22Rv1 (cell line): ENCODE data around the gene GYS2.

ENCODE experiments used
- H3K27ac ChIP-seq: fragments of 450-650 bp; 2 replicates; pipeline ENCODE4 v1.5.1; 2017
- ZFX ChIP-seq: fragments of 450-650 bp; IDR thresholded peaks from 2 replicates; pipeline ENCODE4 v1.6.1; 2017; ENCODE audit warnings: antibody characterized with exemption, borderline replicate concordance
- TF ChIP-seq, protein P1 (sequence below): fragments of 450-650 bp; IDR thresholded peaks from 2 replicates; pipeline ENCODE4 v1.5.1; 2017; ENCODE audit warnings: mild to moderate bottlenecking

Gene GYS2

DNA sequence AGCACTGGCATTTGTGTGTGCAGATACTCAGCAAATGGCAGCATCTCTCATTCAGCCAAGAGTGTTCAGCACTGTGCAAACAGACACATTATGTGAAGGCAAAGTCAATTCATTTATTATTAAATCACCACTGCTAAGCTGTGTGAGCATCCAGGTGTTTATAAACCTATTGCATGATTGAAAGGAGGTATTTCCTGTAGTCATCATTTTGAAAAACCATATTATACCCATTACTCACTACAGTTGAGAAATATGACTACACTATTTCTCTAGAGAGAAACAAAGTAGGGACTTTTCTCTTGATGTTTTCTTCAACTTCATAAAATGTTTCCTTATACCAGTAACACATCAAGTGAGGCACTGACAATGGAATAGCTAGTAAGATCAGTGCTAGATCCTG is 64.8 kb downstream of the GYS2 start:
- H3K27ac ChIP-seq = no peak overlapping the region
- TF ChIP-seq, protein P1, sequence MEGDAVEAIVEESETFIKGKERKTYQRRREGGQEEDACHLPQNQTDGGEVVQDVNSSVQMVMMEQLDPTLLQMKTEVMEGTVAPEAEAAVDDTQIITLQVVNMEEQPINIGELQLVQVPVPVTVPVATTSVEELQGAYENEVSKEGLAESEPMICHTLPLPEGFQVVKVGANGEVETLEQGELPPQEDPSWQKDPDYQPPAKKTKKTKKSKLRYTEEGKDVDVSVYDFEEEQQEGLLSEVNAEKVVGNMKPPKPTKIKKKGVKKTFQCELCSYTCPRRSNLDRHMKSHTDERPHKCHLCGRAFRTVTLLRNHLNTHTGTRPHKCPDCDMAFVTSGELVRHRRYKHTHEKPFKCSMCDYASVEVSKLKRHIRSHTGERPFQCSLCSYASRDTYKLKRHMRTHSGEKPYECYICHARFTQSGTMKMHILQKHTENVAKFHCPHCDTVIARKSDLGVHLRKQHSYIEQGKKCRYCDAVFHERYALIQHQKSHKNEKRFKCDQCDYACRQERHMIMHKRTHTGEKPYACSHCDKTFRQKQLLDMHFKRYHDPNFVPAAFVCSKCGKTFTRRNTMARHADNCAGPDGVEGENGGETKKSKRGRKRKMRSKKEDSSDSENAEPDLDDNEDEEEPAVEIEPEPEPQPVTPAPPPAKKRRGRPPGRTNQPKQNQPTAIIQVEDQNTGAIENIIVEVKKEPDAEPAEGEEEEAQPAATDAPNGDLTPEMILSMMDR = no peak
- TF ChIP-seq ZFX = no peak

DNA sequence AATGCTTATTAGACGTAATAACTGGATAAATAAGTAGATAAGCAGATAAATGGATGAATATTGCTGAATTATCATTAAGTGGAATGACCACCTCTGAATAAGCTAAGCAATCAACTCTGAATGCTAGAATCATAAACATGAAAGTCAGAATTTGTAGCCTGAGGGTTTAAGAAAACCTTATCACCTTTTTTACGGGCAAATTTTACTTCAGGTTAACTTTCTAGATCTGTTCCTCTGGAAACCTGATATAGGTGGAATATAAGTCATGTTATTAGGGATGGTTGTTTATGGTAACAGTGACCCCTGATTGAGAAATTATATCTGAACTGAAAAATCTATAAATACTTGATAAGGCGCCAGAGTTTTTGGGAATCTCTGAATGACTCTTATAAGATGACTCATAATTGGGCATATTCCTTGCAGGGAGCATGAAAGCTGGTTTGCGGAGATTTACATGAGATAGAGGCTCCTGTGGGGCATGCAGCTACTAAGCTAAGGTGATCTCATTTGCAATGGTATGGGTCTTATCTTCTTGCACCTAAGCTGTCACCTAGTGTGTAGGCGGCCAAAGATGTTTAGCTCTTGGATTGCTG is 66.5 kb downstream of the GYS2 start:
- TF ChIP-seq ZFX = no peak
- TF ChIP-seq, protein P1 = no peak

DNA sequence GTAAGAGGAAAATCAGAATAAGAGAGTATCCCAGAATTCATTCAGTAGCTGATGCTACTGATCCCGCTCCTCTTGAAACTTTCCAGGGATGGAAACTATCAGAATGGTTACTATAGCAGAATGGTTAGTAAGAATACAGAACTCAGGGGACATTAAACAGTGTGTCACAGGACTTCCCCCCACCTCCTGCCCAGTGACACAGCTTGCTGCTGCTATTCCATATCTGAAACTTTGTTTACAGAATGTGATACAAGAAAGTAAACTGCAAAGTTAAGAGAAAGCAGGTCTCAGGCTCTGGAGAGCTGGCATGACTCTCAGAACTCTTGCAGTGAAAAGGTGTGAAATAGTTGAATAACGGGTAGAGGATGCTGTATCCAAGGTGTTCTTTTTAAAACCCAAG is 75.2 kb downstream of the GYS2 start:
- TF ChIP-seq ZFX = no peak
- TF ChIP-seq, protein P1 = no peak
- no peak overlapping the region for H3K27ac ChIP-seq

More for the DNA sequence above, 66.5 kb downstream of the GYS2 start:
- H3K27ac ChIP-seq = no peak overlapping the region

DNA sequence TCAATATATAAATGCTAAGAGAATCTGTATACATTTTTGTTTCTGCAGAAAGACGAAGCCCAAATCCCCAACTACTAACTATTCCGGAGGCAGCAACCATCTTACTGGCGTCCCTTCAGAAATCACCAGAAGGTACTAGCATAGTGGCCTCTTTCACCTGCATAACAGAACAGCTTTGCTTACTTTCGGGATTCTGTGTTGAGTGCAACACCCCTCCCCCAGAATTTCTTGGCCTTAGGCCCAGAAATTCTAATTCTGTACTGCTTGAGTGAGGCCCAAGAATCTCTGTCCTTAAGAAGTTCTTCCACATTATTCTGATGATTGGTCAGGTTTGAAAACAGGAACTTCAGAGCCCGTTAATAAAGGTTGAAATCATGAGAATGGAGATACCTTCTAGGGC is 75.7 kb downstream of the GYS2 start:
- TF ChIP-seq, protein P1 = no peak
- no peak for TF ChIP-seq ZFX
- no peak overlapping the region for H3K27ac ChIP-seq

DNA sequence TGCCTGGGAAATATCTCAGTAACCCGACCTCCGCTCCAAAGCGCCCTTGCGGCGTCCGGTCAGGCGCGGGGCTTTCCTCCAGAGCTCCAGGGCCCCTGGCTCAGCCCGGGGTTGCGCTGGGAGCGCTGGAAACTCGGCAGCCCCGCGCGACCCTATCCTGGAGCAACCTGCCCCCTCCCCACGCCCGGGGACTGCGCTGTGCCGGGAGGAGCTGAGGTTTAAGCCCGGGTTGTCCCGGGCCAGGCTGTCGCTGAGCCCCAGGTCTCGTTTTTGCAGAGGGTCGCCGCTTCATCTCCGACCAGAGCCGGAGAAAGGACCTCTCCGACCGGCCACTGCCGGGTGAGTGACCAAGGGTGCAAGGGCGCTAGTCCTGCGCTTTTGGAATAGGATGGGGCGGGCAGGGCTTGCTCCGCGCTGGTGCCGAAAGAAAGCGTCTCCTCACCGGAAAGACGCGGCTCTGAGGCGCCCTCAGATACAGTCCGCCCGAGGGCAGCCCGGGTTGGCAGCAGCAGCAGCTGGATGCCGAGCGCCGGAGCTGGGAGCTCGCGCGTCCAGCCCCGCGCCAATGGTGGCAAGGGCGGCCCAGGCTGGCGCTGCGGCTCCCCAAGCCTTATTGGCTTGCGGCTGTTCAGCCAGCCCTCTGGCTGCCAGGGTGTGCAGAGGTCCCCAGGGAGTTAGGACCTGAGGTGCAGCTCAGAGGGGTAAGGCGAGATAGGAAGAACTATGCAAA is 77.0 kb downstream of the GYS2 start:
- TF ChIP-seq, protein P1 = no peak
- TF ChIP-seq ZFX = no peak
- H3K27ac ChIP-seq = no peak overlapping the region

DNA sequence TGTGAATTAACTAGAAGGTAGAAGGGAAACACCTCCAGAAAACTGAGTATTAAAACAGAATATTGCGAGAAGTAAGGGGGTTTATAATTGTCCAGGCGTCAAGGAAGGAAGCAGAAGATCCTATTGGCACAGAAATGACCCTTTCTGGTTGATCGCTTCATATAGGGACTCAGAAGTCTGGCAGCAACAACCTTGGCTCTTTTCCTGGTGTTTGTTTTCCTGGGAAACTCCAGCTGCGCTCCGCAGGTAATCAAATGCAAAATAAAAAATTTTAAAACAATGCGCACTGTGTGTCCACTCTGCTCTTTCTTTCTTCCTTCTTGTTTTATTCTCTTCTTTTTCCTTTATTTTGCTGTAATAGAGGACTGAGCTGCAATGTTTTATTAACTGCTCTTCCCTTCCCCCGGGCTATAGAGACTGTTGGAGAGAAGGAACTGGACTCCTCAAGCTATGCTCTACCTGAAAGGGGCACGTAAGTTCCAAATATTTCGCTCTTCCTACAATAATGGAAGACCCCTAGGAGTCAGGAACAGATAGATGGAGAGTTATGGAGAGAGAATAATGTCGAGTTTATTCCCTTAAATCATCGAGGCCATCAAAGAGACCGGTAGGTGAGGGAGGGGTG is 77.8 kb downstream of the GYS2 start:
- TF ChIP-seq ZFX = no peak
- TF ChIP-seq, protein P1 = no peak

DNA sequence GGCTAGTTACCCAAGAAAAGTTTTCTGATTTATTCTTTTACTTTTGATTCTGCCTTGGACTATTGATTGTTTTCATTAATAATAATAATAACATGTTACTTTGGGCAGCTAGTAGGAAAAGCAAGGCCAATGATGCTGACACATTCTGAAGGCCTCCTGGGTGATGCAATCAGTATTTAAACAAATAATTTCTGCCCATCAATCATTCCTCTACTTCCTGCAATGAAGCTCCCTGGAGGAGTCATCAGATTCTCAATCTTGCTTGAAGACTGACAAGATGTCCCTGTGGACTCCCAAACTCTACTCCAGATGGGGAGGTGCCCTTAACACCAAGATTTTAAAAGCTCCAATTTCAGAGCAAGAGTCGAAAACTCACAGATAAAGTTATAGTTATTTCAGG is 78.6 kb downstream of the GYS2 start, which contains the start of gene SPX:
Gene SPX (plus strand): TSS at position 244 of the 400 bp plus-strand sequence. CDS start 177 bp downstream, outside the sequence.
- TF ChIP-seq, protein P1 = no peak
- no peak for TF ChIP-seq ZFX
- no peak within 1 kb of the TSS for H3K27ac ChIP-seq

More for the DNA sequence above, 77.8 kb downstream of the GYS2 start:
- H3K27ac ChIP-seq = no peak overlapping the region
